NCI-H774 (cell line): ENCODE results near the gene KLHL8.

Experiments used
- DNase-seq: peaks from one replicate; lab custom pipeline; 2025; lab: John Stamatoyannopoulos, UW

Gene KLHL8

GRCh38 chr4:87220094-87220822 lies at the start of gene KLHL8:
Gene KLHL8, minus strand, starts transcription at chr4:87220618. Its CDS starts 25,079 bp downstream, at chr4:87195539.
- peak; percentile 72 for DNase-seq

GRCh38 chr4:87270144-87270543 lies 49.7 kb upstream of the KLHL8 start:
- no peak for DNase-seq

GRCh38 chr4:87268411-87268810 lies 48.0 kb upstream of the KLHL8 start:
- no peak for DNase-seq

DNA sequence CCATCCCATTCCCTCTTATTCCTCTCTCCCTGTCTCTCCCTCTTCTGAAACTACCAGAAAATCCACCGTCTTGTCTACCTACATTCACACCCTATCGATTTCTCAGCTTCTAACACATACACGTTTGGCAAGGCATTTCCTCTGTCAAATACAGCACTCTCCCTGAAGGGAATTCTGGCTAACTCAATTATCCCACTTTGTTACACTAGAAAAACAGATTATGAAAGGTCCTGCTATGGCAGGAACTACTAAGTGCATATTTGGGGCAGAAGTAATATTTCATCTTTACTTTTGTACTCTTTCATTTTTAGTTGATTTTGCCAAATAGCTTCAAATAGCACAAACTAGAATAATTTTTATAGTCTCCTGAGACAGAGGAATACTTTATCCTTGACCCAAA lies 46.6 kb upstream of the KLHL8 start:
- DNase-seq, result no peak

GRCh38 chr4:87262886-87263285 lies 42.5 kb upstream of the KLHL8 start:
- no peak for DNase-seq

DNA sequence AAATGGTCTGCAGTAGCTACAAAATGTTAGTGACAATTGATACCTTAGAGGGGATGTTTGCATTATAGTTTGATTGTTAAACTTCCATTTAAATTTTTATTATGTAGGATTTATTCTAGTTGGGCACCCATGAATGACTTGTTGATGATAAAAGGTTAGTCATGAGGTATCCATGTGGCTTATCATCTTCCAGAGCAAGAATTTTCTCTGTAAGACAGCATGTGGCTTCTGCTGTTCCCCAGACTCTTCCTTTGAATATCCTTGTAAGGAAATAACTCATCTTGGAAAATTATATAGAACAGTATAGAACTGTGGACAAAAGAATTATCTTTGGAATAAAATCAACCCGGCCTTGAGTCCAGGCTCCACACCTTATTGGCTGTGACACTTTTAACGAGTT lies 40.1 kb upstream of the KLHL8 start:
- DNase-seq, result no peak

DNA sequence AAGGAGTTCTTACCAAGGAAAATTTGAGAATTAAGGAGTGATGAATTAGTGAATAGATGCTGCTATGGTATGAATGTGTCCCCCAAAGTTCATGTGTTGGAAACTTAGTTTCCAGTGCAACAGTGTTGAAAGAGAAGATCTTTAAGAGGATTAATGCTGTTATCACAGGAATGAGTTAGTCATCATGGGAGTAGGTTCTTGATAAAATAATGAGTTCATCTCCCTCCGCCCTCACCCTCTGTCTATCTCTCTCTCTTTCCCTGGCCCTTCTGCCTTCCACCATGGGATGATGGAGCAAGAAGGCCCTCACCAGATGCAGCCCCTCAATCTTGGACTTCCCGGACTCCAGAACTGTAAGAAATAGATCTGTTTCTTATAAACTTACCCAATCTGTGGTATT lies 38.3 kb upstream of the KLHL8 start:
- no peak for DNase-seq

GRCh38 chr4:87257523-87257922 lies 37.1 kb upstream of the KLHL8 start:
- no peak for DNase-seq

GRCh38 chr4:87255755-87256154 lies 35.3 kb upstream of the KLHL8 start:
- no peak for DNase-seq

DNA sequence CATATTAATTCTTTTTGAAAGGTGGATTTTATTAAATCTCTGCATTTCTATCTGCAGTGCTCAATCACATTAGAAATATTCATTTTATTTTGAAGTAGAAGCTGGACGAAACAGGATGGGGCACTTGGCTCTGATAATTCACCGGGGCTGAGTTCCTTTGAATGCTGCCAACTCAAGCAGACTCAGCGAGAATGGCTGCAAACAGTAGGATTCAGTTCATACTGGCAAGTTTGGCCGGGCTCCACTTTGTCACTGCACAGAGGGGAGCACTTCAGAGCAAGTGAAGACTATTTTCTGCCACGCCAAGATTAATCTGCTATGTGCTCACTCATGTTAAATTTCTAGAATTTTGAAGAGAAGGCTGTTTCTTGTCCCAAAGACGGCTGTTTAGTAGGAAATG lies 30.7 kb upstream of the KLHL8 start:
- DNase-seq, result no peak

GRCh38 chr4:87250294-87250693 lies 29.9 kb upstream of the KLHL8 start:
- DNase-seq, result no peak

DNA sequence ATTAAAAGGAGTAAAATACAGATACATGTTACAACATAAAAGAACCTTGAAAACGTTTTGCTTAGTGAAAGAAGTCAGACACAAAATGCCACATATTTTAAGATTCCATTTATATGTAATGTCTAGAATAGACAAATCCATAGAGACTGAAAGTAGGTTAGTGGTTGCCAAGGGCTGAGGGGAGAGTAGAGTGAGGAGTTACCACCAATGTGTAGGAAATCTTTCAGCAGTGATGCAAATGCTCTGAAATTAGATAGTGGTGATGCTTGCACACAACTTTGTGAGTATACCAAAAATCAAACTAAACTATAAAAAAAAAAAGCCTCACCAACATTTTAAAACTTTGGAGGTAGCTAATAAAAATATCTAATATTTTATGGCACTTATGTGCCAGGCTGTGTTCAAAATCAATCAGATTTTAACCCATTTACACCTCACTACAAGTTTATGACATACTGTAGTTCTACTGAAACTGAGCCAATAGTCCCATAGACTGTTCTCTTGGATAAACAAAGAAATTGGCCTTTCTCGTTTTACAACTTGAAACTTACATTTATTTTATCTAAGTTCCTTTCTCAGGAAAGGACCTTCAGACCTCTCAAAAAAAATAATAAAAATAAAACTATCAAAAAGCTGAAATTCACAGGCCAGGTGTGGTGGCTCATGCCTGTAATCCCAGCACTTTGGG lies 29.1 kb upstream of the KLHL8 start:
- no peak for DNase-seq

- no peak for DNase-seq
These were observed 23.1 kb upstream of the KLHL8 start for GRCh38 chr4:87243426-87244053.

GRCh38 chr4:87241336-87241735 lies 20.9 kb upstream of the KLHL8 start:
- DNase-seq, result no peak

DNA sequence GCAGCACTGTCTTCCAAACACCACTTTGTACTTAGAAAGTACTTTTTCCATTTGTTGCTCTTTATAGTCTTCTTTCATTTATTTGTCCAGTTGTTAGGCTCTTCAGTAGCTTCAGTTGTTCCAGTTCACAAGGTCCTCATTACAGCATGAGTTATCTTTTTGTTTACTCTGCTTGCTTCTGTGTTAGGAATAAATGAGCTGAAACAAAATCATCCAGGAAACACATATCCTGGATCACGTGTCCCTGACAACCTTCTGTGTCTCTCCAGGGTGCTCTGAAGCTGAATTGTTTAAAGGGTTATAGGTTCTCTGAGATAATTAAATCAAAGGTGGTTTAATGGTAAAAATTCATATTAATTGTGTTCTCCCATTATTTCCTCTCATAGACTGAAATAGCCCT lies 19.9 kb upstream of the KLHL8 start:
- no peak for DNase-seq

GRCh38 chr4:87239821-87240220 lies 19.4 kb upstream of the KLHL8 start:
- DNase-seq, result no peak

DNA sequence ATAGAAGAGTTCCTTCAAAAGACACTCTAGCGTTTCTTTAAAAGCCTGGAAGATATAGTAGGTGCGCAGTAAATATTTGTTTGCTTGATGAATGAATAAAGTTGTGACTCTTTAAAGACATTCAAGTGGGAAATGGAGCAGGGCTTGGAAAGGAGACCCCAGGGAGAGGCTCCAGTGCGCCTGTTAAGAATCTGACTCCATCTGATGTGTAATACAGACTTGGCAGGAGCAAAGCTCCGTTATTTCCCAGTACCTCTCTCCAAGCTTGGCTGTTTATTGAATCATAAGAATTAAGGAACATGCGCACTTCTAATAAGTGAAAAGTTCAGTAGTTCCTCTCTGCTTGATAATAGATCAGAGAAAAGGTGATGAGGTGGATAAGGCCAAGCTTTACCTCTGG lies 18.8 kb upstream of the KLHL8 start:
- DNase-seq, result no peak

DNA sequence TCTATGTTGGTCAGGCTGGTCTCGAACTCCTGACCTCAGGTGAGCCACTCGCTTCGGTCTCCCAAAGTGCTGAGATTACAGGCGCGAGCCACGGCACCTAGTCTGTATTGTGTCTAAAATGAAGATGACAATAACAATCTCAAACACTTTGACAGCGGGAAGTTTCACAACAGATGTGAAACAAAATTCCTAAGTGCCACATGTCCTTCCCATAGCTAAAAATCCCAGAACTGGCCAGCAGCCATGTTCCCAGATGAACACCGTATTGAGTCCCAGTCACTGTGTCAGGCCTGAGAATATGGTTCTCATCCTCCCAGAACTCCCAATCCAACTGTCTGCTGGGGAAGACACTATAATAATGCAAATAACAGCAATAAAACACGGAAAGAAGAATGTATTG lies 16.4 kb upstream of the KLHL8 start:
- DNase-seq, result no peak

- no peak for DNase-seq
These were observed 14.7 kb upstream of the KLHL8 start for GRCh38 chr4:87235020-87235671.

DNA sequence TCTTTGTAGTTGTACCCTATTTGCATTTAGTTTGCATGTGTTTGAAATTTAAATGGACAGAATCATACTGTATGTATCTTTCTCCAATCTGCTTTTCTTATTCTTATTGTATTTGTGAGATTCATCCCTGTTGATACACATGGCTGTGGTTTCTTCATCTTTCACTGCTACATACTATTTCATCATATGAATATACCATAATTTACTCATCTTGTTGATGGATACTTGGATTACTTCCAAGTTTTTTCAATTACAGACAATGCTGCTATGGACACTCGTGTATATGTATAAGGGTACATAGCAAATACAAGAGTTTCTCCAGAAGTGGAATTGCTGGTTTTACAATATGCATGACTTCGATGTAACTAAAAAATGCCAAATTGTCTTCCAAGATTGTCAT lies 11.8 kb upstream of the KLHL8 start:
- DNase-seq, result no peak

DNA sequence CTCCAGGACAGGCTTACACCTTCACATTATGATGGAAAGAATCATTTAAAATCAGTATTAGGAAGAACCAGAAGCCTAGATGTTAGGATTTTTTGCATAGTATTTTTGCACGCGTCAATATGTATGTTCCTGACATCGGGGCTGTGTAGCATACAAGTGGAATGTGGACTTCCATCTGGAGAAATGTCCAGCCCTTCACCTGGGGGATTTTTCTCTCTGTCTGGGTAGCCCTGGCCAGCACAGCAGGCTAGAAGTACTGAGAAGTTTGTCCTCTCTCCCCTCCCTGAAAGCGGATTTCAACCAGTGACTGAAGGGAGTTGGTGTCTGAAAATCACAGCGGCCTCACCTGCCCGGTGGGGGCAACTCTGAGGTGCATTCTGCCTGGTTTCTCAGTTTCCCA lies 10.4 kb upstream of the KLHL8 start:
- DNase-seq, result no peak

- DNase-seq, result no peak
These were observed 9.6 kb upstream of the KLHL8 start for GRCh38 chr4:87229979-87230378.
